GM12878 (cell line): ENCODE measurements around the gene M1AP. TPM values are rescaled to one million over a fixed set of nuclear protein-coding genes. Genes with fewer than 3 reads are reported as not detected.

ENCODE experiments used
- BHLHE40 ChIP-seq, 2 experiments: fragments of 450-650 bp in 1 of 2; IDR thresholded peaks; 2 replicates each; pipeline ENCODE4 v1.6.1; 2011 to 2017; ENCODE audit warnings: low read depth in 2 of 2, borderline replicate concordance in 1 of 2, improper control_type of control experiment in 1 of 2, low read length in 1 of 2, mild to moderate bottlenecking in 1 of 2
- HCFC1 ChIP-seq: fragments of 150-350 bp; IDR thresholded peaks from 2 replicates; pipeline ENCODE4 v1.6.1; 2014; ENCODE audit warnings: low read length
- IKZF2 ChIP-seq, 2 experiments: fragments of 450-650 bp; IDR thresholded peaks; 2 replicates each; pipeline ENCODE4 v1.6.1; 2017; ENCODE audit warnings: mild to moderate bottlenecking in 2 of 2, moderate library complexity in 2 of 2
- JUND ChIP-seq: IDR thresholded peaks from 2 replicates; pipeline ENCODE4 v1.6.1; 2012; ENCODE audit warnings: low read depth, mild to moderate bottlenecking, low read length, improper control_type of control experiment, moderate library complexity
- NR2C1 ChIP-seq: fragments of 450-650 bp; IDR thresholded peaks from 2 replicates; pipeline ENCODE4 v1.6.1; 2017; ENCODE audit warnings: antibody characterized with exemption, mild to moderate bottlenecking, moderate library complexity
- RAD21 ChIP-seq: IDR thresholded peaks from 2 replicates; pipeline ENCODE4 v1.6.1; 2011; ENCODE audit warnings: mild to moderate bottlenecking, low read depth, low read length, moderate library complexity; ENCODE audit not compliant: insufficient read depth
- SKIL ChIP-seq: fragments of 450-650 bp; IDR thresholded peaks from 2 replicates; pipeline ENCODE4 v1.6.1; 2017; ENCODE audit warnings: mild to moderate bottlenecking, low read depth, inconsistent platforms; ENCODE audit not compliant: poor library complexity, severe bottlenecking
- SMAD1 ChIP-seq: fragments of 450-650 bp; IDR thresholded peaks from 2 replicates; pipeline ENCODE4 v1.6.1; 2018; ENCODE audit warnings: mild to moderate bottlenecking, low read depth; ENCODE audit not compliant: partially characterized antibody
- polyA plus RNA-seq, 11 experiments: library from polyadenylated mRNA; depleted of rRNA in 4 of 11; unstranded in 6 of 11; stranded (reverse) in 5 of 11; fragments of >200 nt; fragmentation: Nextera tagmentation in 4 of 11; fragmentation: Illumina TruSeq in 1 of 11; extraction: Ambion mirVana in 4 of 11; extraction: Trizol in 1 of 11; gene quantifications; 1 replicate in 1 of 11; 2 replicates in 10 of 11; pipeline versions ENCODE4 v1.2.1 to v1.2.3, GENCODE V29; 2011 to 2016; ENCODE audit warnings: inconsistent platforms in 2 of 11, missing spikeins in 2 of 11, low read depth in 1 of 11
- total RNA-seq, 4 experiments: library from RNA; depleted of rRNA in 3 of 4; stranded (reverse); fragments of >200 nt in 3 of 4; fragmentation: Illumina TruSeq in 1 of 4; extraction: Trizol in 1 of 4; gene quantifications; 2 replicates each; pipeline versions ENCODE4 v1.2.1 to v1.2.3, GENCODE V29; 2013 to 2021
- TF ChIP-seq, protein P1 (sequence below): fragments of 450-650 bp; IDR thresholded peaks from 2 replicates; pipeline ENCODE4 v1.6.1; 2018; ENCODE audit warnings: borderline replicate concordance, mild to moderate bottlenecking; ENCODE audit not compliant: partially characterized antibody

The M1AP gene
- total and polyA plus RNA-seq, 10 of the 15 experiments (the other 5 are each of a cell fraction or from before 2014, with no cell fraction given): 0.04 to 0.32 (median 0.16) TPM; not detected in 4

GRCh38 chr2:74585406-74586185 is 62.5 kb downstream of the M1AP start (continued):
- TF ChIP-seq SKIL (peak; percentile 46), IKZF2 (IDR thresholded peaks at IDR 0.05) (no peak), BHLHE40 (IDR thresholded peaks at IDR 0.05; ENCODE audit: borderline replicate concordance in 1 of 2, low read depth in 2 of 2, low read length in 1 of 2) (no peak), JUND (no peak), SMAD1 (peak; percentile 84), HCFC1 (no peak), RAD21 (peak; percentile 35; the same call in 1 of the 2 replicates), NR2C1 (no peak)
- TF ChIP-seq, protein P1, sequence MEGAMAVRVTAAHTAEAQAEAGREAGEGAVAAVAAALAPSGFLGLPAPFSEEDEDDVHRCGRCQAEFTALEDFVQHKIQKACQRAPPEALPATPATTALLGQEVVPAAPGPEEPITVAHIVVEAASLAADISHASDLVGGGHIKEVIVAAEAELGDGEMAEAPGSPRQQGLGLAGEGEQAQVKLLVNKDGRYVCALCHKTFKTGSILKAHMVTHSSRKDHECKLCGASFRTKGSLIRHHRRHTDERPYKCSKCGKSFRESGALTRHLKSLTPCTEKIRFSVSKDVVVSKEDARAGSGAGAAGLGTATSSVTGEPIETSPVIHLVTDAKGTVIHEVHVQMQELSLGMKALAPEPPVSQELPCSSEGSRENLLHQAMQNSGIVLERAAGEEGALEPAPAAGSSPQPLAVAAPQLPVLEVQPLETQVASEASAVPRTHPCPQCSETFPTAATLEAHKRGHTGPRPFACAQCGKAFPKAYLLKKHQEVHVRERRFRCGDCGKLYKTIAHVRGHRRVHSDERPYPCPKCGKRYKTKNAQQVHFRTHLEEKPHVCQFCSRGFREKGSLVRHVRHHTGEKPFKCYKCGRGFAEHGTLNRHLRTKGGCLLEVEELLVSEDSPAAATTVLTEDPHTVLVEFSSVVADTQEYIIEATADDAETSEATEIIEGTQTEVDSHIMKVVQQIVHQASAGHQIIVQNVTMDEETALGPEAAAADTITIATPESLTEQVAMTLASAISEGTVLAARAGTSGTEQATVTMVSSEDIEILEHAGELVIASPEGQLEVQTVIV: no peak
